Measurements from ENCODE around the gene FAM180A. TPM values are rescaled to one million over a fixed set of nuclear protein-coding genes. Genes with fewer than 3 reads are reported as not detected.

The FAM180A gene
- total RNA-seq, 1 experiment from 2014 or later = not detected

DNA sequence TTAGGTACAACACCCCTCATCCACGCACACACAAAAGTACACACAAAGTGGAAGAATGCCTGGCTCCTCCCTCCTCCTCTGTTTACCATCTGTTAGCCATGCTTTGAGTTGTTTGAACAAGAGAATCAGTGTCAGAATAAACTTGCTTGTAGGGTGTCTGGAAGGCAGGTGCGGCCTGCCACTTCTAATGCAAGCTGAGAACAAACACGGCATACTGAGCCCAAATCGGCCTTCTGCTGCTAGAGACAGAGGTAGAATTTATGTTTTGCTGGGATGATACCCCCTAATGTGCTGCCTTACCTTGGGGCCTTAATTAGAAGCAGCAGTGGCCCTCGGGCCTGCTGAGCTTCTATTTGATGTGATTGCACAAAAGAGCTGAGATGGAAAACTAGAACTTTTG lies 24.9 kb upstream of the FAM180A start:
- CTCF ChIA-PET = interaction anchor here (0.7 to 3.3 kb wide), 5 partner anchors 25 to 111 kb away, joined by 3 to 15 read pairs (median 4); partner anchors contain the start of gene STMP1
- no peak for DNase-seq (ENCODE audit: low spot score)
- TF ChIP-seq, protein P1, sequence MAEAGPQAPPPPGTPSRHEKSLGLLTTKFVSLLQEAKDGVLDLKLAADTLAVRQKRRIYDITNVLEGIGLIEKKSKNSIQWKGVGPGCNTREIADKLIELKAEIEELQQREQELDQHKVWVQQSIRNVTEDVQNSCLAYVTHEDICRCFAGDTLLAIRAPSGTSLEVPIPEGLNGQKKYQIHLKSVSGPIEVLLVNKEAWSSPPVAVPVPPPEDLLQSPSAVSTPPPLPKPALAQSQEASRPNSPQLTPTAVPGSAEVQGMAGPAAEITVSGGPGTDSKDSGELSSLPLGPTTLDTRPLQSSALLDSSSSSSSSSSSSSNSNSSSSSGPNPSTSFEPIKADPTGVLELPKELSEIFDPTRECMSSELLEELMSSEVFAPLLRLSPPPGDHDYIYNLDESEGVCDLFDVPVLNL (CRISPR knock-in tag; IDR thresholded peaks at IDR 0.05; ENCODE audit: borderline replicate concordance, low read depth) = no peak
- TF ChIP-seq, protein P2, sequence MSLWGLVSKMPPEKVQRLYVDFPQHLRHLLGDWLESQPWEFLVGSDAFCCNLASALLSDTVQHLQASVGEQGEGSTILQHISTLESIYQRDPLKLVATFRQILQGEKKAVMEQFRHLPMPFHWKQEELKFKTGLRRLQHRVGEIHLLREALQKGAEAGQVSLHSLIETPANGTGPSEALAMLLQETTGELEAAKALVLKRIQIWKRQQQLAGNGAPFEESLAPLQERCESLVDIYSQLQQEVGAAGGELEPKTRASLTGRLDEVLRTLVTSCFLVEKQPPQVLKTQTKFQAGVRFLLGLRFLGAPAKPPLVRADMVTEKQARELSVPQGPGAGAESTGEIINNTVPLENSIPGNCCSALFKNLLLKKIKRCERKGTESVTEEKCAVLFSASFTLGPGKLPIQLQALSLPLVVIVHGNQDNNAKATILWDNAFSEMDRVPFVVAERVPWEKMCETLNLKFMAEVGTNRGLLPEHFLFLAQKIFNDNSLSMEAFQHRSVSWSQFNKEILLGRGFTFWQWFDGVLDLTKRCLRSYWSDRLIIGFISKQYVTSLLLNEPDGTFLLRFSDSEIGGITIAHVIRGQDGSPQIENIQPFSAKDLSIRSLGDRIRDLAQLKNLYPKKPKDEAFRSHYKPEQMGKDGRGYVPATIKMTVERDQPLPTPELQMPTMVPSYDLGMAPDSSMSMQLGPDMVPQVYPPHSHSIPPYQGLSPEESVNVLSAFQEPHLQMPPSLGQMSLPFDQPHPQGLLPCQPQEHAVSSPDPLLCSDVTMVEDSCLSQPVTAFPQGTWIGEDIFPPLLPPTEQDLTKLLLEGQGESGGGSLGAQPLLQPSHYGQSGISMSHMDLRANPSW (CRISPR knock-in tag; conservative IDR thresholded peaks at IDR 0.05; ENCODE audit: low read depth) = no peak
- TF ChIP-seq, protein P3, sequence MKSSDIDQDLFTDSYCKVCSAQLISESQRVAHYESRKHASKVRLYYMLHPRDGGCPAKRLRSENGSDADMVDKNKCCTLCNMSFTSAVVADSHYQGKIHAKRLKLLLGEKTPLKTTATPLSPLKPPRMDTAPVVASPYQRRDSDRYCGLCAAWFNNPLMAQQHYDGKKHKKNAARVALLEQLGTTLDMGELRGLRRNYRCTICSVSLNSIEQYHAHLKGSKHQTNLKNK (CRISPR knock-in tag; IDR thresholded peaks at IDR 0.05) = no peak
- TF ChIP-seq, protein P4, sequence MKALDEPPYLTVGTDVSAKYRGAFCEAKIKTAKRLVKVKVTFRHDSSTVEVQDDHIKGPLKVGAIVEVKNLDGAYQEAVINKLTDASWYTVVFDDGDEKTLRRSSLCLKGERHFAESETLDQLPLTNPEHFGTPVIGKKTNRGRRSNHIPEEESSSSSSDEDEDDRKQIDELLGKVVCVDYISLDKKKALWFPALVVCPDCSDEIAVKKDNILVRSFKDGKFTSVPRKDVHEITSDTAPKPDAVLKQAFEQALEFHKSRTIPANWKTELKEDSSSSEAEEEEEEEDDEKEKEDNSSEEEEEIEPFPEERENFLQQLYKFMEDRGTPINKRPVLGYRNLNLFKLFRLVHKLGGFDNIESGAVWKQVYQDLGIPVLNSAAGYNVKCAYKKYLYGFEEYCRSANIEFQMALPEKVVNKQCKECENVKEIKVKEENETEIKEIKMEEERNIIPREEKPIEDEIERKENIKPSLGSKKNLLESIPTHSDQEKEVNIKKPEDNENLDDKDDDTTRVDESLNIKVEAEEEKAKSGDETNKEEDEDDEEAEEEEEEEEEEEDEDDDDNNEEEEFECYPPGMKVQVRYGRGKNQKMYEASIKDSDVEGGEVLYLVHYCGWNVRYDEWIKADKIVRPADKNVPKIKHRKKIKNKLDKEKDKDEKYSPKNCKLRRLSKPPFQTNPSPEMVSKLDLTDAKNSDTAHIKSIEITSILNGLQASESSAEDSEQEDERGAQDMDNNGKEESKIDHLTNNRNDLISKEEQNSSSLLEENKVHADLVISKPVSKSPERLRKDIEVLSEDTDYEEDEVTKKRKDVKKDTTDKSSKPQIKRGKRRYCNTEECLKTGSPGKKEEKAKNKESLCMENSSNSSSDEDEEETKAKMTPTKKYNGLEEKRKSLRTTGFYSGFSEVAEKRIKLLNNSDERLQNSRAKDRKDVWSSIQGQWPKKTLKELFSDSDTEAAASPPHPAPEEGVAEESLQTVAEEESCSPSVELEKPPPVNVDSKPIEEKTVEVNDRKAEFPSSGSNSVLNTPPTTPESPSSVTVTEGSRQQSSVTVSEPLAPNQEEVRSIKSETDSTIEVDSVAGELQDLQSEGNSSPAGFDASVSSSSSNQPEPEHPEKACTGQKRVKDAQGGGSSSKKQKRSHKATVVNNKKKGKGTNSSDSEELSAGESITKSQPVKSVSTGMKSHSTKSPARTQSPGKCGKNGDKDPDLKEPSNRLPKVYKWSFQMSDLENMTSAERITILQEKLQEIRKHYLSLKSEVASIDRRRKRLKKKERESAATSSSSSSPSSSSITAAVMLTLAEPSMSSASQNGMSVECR (CRISPR knock-in tag; IDR thresholded peaks at IDR 0.05; ENCODE audit: borderline replicate concordance) = no peak
- TF ChIP-seq TCF7 (CRISPR knock-in tag; IDR thresholded peaks at IDR 0.05; ENCODE audit: low read depth) = no peak
- TF ChIP-seq, protein P5, sequence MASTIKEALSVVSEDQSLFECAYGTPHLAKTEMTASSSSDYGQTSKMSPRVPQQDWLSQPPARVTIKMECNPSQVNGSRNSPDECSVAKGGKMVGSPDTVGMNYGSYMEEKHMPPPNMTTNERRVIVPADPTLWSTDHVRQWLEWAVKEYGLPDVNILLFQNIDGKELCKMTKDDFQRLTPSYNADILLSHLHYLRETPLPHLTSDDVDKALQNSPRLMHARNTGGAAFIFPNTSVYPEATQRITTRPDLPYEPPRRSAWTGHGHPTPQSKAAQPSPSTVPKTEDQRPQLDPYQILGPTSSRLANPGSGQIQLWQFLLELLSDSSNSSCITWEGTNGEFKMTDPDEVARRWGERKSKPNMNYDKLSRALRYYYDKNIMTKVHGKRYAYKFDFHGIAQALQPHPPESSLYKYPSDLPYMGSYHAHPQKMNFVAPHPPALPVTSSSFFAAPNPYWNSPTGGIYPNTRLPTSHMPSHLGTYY (CRISPR knock-in tag; IDR thresholded peaks at IDR 0.05) = no peak
- TF ChIP-seq TP53 (CRISPR knock-in tag; IDR thresholded peaks at IDR 0.05) = no peak
- TF ChIP-seq ETV6 (CRISPR knock-in tag; IDR thresholded peaks at IDR 0.05) = no peak
- TF ChIP-seq SMAD3 (CRISPR knock-in tag; IDR thresholded peaks at IDR 0.05; ENCODE audit: borderline replicate concordance) = no peak
- no peak for TF ChIP-seq NR1H2 (CRISPR knock-in tag; IDR thresholded peaks at IDR 0.05)
- TF ChIP-seq, protein P6, sequence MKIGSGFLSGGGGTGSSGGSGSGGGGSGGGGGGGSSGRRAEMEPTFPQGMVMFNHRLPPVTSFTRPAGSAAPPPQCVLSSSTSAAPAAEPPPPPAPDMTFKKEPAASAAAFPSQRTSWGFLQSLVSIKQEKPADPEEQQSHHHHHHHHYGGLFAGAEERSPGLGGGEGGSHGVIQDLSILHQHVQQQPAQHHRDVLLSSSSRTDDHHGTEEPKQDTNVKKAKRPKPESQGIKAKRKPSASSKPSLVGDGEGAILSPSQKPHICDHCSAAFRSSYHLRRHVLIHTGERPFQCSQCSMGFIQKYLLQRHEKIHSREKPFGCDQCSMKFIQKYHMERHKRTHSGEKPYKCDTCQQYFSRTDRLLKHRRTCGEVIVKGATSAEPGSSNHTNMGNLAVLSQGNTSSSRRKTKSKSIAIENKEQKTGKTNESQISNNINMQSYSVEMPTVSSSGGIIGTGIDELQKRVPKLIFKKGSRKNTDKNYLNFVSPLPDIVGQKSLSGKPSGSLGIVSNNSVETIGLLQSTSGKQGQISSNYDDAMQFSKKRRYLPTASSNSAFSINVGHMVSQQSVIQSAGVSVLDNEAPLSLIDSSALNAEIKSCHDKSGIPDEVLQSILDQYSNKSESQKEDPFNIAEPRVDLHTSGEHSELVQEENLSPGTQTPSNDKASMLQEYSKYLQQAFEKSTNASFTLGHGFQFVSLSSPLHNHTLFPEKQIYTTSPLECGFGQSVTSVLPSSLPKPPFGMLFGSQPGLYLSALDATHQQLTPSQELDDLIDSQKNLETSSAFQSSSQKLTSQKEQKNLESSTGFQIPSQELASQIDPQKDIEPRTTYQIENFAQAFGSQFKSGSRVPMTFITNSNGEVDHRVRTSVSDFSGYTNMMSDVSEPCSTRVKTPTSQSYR (CRISPR knock-in tag; IDR thresholded peaks at IDR 0.05) = no peak
- TF ChIP-seq, protein P7, sequence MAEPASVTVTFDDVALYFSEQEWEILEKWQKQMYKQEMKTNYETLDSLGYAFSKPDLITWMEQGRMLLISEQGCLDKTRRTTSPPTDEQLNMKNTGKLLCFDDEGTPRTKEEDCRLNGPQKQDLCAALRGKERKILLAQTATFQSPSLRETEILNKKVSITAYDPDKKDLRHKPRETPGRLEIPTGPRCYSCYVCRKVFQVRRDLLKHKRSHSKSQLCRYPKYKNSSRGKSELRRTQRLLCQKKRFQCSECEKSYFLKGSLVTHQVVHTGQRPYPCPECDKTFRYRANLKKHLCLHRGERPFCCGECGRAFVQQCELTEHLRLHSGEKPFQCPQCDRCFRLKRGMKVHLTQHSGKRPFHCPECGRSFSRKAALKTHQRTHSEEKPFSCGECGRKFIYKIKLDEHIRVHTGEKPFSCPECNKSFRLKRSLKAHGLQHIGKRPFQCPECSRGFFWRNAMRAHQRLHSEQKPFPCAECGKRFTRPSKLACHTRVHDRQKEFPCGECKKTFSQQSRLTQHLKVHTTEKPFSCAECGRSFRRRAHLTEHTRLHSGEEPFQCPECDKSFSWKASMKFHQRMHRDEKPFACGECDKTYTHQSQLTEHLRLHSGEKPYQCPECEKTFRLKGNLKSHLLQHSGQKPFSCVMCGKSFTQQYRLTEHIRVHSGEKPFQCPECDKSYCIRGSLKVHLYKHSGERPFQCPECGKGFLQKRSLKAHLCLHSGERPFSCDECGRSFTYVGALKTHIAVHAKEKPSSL (CRISPR knock-in tag; conservative IDR thresholded peaks at IDR 0.05) = no peak
- TF ChIP-seq ZBTB21 (CRISPR knock-in tag; IDR thresholded peaks at IDR 0.05; ENCODE audit: borderline replicate concordance) = no peak
- TF ChIP-seq ZNF138 (CRISPR knock-in tag; conservative IDR thresholded peaks at IDR 0.05) = no peak
- no peak for TF ChIP-seq ESRRA (CRISPR knock-in tag; IDR thresholded peaks at IDR 0.05; ENCODE audit: borderline replicate concordance)

More for the DNA sequence above, 24.9 kb upstream of the FAM180A start:
- POLR2A ChIA-PET = interaction anchor here (0.5 kb wide), 1 partner anchor 90 kb away, joined by 3 read pairs; no protein-coding TSS in a partner anchor
- peaks cover 16% of the 10 kb centered on the region for H3K9me3 Mint-ChIP-seq
- 0 out of 2 replicates have a peak overlapping the region, but pooled peaks have one; percentile 57 for H3K27ac Mint-ChIP-seq
- peaks cover 6% of the 10 kb centered on the region; the same call in 1 of the 2 replicates for H3K27me3 Mint-ChIP-seq (ENCODE audit: low read depth)
- H3K36me3 Mint-ChIP-seq = peaks cover 7% of the 10 kb centered on the region
- H3K4me1 Mint-ChIP-seq = peaks cover 20% of the 10 kb centered on the region
- no peak overlapping the region for H3K4me3 Mint-ChIP-seq
- ATAC-seq = peak; percentile 70

Data from WTC11 (cell line).